GM12865 (cell line): ENCODE data around the gene ADCY1.

Source experiments
- DNase-seq: peaks from one replicate; pipeline ENCODE4 v3.0.0; 2010; ENCODE audit warnings: low read depth
- H3K4me3 ChIP-seq: 2 replicates; pipeline ENCODE4 v1.5.1; 2011; ENCODE audit warnings: mild to moderate bottlenecking, low read depth, low read length, control low read depth
- CTCF ChIP-seq: IDR thresholded peaks from 2 replicates; pipeline ENCODE4 v1.5.1; 2011; ENCODE audit warnings: low read length, control low read depth, low read depth, inconsistent platforms; ENCODE audit not compliant: insufficient read depth; ENCODE audit errors: missing control alignments

Gene ADCY1

GRCh38 chr7:45682836-45683555 lies 108.8 kb downstream of the ADCY1 start:
- H3K4me3 ChIP-seq: no peak overlapping the region
- DNase-seq: no peak
- no peak for TF ChIP-seq CTCF

GRCh38 chr7:45683556-45684148 lies 109.5 kb downstream of the ADCY1 start:
- no peak for TF ChIP-seq CTCF
- H3K4me3 ChIP-seq: no peak overlapping the region
- DNase-seq: no peak

- TF ChIP-seq CTCF: no peak
- H3K4me3 ChIP-seq: no peak overlapping the region
- no peak for DNase-seq
These were observed 110.9 kb downstream of the ADCY1 start for GRCh38 chr7:45684910-45685618.

- H3K4me3 ChIP-seq: no peak overlapping the region
These were observed 111.6 kb downstream of the ADCY1 start for GRCh38 chr7:45685619-45686240.

GRCh38 chr7:45686441-45687184 lies 112.4 kb downstream of the ADCY1 start:
- no peak for DNase-seq
- H3K4me3 ChIP-seq: no peak overlapping the region
- TF ChIP-seq CTCF: no peak

More at GRCh38 chr7:45685619-45686240, 111.6 kb downstream of the ADCY1 start:
- TF ChIP-seq CTCF: no peak
- no peak for DNase-seq

GRCh38 chr7:45687185-45687560 lies 113.0 kb downstream of the ADCY1 start:
- DNase-seq: no peak
- H3K4me3 ChIP-seq: no peak overlapping the region
- TF ChIP-seq CTCF: no peak
